ENCODE measurements around the gene TPSD1.
"Not testable (repeated sequence)": the region's sequence is repeated elsewhere in the genome, so short reads cannot be mapped to it uniquely, and the experiment has no call there.

Gene TPSD1

DNA sequence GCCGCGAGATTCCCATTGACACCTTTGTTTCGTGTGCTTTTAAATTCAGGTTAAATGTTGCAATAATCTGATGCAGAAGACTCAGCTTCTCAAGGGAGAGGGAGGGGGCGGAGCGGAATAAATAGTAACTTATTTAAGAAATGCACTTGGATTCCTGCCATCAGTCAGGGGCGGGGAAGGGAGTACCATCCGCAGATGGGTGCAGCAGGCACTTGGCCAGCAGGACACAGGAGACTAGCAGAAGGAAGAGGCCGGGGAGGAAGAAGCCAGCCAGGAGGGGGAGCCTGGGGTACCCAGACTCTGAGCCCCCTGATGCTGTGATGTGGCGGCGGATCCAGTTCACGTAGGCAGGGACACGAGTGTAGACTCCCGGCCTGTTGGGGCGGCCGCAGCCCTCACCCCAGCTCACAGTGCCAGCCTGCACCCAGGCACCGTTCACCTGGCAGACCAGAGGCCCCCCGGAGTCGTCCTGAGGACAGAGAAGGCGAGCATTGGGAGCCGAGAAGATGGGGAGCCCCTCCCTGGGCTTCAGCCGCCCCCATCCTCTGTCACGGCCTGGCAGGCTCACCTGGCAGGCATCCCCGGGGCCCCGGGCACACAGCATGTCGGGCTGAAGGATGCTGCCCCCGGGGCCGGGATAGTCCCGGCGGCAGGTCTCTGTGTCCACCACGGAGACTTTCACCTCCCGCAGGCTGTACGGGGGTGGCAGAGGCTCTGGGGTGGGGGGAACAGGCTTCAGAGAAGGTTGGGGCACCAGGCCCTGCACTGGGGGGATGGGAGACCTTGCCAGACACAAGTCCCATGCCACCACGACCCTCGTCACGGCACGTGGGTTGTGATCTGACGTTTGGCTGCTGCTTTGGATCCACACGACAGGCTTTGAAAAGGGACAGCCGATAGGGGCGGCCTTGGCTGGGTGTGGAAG, 34.0 kb upstream of the TPSD1 start:
- DNase-seq, result no peak

GRCh38 chr16:1222553-1223354, 33.1 kb upstream of the TPSD1 start:
- no peak for DNase-seq

GRCh38 chr16:1223355-1224214, 32.3 kb upstream of the TPSD1 start:
- DNase-seq, result no peak

- no peak for DNase-seq
Observed at GRCh38 chr16:1224558-1224957, 31.3 kb upstream of the TPSD1 start.

- DNase-seq, result no peak
Observed at GRCh38 chr16:1225051-1225451, 30.8 kb upstream of the TPSD1 start, which contains the start of gene TPSG1. Gene TPSG1, minus strand, starts transcription at chr16:1225268. Its CDS starts 16 bp downstream, at chr16:1225252.

DNA sequence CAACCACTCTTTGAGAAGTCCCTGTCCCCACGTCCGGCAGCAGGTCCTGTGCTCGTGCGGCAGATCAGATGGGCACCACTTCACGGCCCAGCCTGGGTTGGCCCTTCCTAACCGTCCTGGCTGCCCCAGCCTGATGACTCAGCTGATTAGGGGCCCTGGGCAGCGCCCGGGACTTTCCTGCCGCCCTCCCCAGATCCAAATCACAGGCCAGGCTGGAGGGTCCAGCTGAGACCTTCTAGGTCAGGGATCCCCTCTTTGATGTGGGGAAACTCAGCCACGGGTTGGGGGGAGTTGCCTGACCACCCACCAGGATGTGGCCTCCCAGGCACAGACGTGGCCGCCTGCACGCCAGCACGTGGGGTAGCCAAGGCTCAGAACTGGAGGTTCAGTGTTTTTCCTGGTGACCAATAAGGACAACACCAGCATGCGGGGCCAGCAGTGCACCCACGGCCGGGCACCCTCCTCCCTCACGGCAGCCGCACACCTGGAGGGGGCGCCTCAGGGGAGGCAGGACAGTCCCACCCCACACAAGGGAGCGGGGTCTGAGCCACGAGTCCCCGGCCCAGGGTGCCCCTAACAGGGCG, 30.0 kb upstream of the TPSD1 start:
- not testable (repeated sequence) for DNase-seq

- DNase-seq, result not testable (repeated sequence)
Observed at GRCh38 chr16:1226692-1227091, 29.2 kb upstream of the TPSD1 start.

DNA sequence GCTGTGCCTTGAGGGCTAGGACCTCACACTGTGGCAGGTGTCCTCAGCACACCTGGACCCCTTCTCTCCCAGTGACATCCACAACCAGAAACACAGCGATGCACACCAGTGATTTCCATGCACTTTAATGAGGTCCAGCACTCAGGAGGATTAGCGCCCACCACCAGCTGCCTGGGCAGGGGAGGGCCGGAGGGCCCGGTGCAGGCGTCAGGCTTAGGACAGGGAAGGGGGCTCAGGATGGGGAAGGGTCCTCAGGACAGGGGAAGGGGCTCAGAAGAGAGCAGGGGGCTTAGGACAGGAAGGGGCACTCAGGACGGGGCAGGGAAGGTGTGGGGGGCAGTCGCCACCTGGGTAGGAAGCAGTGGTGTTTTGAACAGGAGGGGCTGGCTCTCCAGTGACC, 27.6 kb upstream of the TPSD1 start:
- not testable (repeated sequence) for DNase-seq

GRCh38 chr16:1229476-1229875, 26.4 kb upstream of the TPSD1 start:
- DNase-seq, result not testable (repeated sequence)

DNA sequence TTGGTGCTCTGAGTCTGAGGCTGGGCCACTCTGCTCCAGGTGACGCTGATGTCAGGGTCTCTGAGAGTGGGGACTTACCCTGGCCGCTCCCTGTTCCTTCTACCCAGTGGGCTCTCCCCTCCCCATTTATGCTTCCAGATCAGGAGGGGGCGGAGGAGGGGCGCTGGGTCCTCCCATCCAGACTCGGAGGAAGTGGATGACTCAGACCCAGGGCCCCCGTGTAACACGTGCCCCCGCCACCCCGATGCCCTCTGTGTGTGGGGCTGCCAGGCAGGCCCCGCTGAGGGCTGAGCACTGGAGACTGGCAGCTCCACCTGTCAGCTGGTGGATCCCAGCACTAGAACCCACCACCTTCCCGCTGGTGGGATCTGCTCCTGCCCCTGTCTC, 25.8 kb upstream of the TPSD1 start, which contains the start of gene TPSB2:
Gene TPSB2, minus strand, starts transcription at position 101 of the 387 bp plus-strand sequence. CDS start 233 bp downstream, outside the sequence.
- DNase-seq, result not testable (repeated sequence)

- DNase-seq, result not testable (repeated sequence)
Observed at GRCh38 chr16:1230471-1231212, 25.2 kb upstream of the TPSD1 start.

GRCh38 chr16:1231301-1231700, 24.6 kb upstream of the TPSD1 start:
- DNase-seq, result not testable (repeated sequence)

DNA sequence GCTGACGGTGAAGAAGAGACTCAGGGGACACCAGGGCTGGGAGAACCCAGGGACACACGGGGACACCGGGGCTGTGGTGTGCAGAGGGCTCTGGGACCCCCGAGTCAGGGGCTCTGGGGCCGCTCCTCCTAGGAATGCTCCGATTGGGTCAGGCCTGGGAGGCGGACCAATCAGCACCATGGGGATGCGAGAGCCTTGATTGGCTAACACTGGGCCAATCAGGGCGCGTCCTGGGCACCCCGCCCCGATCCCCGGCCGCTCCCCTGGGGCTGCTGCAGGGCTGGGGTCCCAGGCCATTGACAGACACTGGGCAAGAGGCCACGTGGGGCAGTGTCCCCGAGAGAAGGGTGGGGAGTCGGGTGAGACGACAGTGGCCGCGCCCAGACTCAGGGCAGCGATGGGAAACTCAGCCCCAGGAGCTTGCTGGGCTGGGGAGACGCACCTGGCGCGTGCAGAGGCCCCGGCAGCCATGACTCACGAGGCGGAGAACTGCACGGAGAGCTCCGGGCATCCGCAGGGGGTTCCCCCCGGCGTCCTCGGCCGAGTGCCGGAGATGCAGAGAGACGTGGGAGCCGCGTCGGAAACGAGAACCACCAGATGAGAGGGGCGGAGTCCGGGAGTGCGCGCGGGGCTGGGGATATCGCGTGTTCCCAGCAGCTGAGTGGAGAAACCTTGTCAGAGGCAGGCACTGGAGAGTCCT, 23.7 kb upstream of the TPSD1 start:
- not testable (repeated sequence) for DNase-seq

DNA sequence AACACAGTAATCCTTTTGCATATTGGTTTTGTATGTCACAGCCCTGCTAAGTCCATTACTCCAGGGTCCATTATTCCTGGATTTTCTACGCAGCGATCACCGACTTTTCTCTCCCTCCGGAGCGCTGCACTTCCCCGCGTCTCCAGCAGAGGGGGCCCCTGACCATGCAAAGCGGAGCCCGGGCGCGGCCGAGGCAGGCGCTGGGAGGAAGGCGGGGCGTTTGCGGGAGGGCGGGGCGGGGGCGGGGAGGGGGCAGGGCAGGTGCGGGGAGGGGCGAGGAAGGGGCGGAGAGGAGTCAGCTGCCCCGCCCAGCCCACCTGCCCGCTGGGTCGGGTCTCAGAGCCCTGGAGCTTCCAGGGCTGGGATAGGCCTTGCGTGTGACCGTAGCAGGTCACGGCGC, 19.2 kb upstream of the TPSD1 start:
- DNase-seq, result not testable (repeated sequence)

DNA sequence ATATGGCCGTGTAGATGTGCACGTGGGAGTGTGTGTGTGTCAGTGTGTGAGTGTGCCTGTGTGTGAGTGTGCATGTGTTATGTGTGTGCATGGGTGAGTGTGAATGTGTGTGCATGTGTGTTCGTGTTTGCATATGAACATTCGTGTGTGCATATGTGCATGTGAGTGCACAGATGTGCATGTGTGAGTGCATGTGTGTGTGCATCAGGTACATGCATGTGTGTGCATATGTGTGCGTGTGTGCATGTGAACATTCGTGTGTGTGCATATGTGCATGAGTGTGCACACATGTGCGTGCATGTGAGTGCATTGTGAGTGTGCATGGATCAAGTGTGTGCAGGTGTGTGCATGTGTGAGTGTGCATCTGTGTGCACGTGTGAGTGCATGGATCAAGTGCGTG, 17.9 kb upstream of the TPSD1 start:
- DNase-seq, result no peak

DNA sequence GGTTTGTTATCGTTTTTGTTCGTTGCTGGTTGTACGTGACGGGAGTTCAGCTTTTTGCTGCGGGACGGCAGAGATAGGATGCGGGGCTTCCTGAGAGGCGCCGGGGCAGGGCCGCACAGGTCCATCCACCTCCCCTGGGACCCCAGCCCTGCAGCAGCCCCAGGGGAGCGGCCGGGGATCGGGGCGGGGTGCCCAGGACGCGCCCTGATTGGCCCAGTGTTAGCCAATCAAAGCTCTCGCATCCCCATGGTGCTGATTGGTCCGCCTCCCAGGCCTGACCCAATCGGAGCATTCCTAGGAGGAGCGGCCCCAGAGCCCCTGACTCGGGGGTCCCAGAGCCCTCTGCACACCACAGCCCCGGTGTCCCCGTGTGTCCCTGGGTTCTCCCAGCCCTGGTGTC, 17.0 kb upstream of the TPSD1 start:
- DNase-seq, result not testable (repeated sequence)

DNA sequence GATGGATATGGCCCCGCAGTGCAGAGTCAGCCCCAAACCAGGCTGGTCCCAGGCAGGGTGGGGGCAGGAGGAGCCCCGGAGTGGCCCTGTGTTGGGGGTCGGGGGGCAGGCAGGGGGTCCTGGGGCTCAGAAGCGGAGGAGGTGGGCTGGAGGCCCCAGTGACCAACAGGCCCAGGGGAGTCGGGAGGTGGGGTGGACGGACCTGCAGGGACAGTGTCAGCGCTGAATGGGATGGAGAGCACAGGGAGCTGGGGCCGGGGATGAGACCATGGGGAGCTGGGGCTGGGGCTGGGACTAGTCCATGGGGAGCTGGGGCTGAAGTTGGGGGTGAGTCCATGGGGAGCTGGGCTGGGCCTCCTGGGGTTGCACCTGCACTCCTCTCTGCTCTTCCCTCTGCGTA, 16.3 kb upstream of the TPSD1 start:
- not testable (repeated sequence) for DNase-seq

DNA sequence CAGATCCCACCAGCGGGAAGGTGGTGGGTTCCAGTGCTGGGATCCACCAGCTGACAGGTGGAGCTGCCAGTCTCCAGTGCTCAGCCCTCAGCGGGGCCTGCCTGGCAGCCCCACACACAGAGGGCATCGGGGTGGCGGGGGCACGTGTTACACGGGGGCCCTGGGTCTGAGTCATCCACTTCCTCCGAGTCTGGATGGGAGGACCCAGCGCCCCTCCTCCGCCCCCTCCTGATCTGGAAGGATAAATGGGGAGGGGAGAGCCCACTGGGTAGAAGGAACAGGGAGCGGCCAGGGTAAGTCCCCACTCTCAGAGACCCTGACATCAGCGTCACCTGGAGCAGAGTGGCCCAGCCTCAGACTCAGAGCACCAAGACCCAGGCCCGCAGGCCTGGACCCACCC, 15.4 kb upstream of the TPSD1 start, which contains the start of gene TPSAB1:
Gene TPSAB1, plus strand, starts transcription at position 270 of the 400 bp plus-strand sequence. CDS start 234 bp downstream, outside the sequence.
- DNase-seq, result not testable (repeated sequence)

DNA sequence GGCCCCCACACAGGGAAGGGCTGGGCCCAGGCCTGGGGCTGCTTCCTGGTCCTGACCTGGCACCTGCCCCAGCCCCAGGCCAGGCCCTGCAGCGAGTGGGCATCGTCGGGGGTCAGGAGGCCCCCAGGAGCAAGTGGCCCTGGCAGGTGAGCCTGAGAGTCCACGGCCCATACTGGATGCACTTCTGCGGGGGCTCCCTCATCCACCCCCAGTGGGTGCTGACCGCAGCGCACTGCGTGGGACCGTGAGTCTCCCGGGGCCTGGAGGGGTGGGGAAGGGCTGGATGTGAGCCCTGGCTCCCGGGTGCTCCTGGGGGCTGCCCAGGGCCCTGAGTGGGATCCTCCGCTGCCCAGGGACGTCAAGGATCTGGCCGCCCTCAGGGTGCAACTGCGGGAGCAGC, 14.8 kb upstream of the TPSD1 start:
- not testable (repeated sequence) for DNase-seq

- DNase-seq, result not testable (repeated sequence)
Observed at GRCh38 chr16:1243363-1243762, 12.5 kb upstream of the TPSD1 start.

Measured in activated CD4-positive, alpha-beta T cell treated with anti-CD3 and anti-CD28 coated beads for 4 hours (primary cell).